HG03064 (cell line): ENCODE measurements around the gene DDX3X.
"Not testable (repeated sequence)": the region's sequence is repeated elsewhere in the genome, so short reads cannot be mapped to it uniquely, and the experiment has no call there.

Experiments
- ATAC-seq: cut with Tn5 transposase; IDR thresholded peaks from one replicate; pipeline ENCODE4 v1.9.1; 2021; ENCODE audit warnings: low read depth; ENCODE audit not compliant: unreplicated experiment

DDX3X gene

DNA sequence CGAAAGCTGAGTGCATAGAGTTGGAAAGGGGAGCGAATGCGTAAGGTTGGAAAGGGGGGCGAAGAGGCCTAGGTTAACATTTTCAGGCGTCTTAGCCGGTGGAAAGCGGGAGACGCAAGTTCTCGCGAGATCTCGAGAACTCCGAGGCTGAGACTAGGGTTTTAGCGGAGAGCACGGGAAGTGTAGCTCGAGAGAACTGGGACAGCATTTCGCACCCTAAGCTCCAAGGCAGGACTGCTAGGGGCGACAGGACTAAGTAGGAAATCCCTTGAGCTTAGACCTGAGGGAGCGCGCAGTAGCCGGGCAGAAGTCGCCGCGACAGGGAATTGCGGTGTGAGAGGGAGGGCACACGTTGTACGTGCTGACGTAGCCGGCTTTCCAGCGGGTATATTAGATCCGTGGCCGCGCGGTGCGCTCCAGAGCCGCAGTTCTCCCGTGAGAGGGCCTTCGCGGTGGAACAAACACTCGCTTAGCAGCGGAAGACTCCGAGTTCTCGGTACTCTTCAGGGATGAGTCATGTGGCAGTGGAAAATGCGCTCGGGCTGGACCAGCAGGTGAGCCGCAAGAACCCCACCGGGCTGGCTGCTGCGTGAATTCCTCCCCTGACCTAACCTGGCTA is at the start of gene DDX3X:
DDX3X (plus strand) TSS at position 419 of the 619 bp plus-strand sequence; CDS start at position 510, 91 bp downstream.
- ATAC-seq: peak; percentile 51

GRCh38 chrX:41285928-41286327 is 48.0 kb upstream of the DDX3X start:
- ATAC-seq: not testable (repeated sequence)

- ATAC-seq: no peak
Measured at GRCh38 chrX:41288641-41289040, 45.3 kb upstream of the DDX3X start.

GRCh38 chrX:41289095-41289494 is 44.9 kb upstream of the DDX3X start:
- no peak for ATAC-seq

DNA sequence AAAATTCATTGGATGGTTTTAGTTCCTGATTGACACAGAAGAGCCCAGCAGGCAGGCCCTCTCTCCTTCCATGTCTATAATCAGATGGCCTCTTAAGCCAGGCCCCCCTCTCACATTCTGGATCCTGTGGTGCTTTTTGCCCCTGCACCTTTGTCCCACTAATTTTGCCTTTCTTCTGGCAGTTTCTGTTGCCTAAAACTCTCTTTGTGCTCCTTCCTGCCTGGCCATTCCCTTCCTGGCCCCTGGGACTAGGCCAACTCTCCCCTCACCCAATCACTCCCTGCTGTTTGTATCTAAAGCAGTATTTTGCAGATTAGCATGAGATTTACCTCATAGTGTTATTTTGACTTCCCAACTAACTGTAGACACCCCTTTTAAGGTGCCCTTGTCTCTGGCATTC is 42.7 kb upstream of the DDX3X start:
- ATAC-seq: no peak

DNA sequence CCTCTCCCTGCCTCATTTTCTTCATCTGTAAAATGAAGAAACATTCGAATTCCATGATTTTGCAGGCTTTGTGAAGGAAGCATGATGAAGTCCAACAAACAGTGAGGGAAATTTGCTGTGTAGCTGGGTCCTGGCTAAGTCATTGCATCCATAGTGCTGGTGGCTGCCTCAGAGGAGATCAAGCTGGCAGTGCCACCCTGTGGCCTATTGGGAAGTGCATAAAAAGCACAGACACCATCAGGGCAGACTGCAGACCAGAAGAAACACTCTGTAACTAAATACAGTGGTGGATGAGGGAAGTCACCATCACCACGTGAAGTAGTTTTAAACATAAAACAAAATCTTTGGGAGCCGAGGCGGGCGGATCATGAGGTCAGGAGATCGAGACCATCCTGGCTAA is 40.7 kb upstream of the DDX3X start:
- ATAC-seq: no peak

DNA sequence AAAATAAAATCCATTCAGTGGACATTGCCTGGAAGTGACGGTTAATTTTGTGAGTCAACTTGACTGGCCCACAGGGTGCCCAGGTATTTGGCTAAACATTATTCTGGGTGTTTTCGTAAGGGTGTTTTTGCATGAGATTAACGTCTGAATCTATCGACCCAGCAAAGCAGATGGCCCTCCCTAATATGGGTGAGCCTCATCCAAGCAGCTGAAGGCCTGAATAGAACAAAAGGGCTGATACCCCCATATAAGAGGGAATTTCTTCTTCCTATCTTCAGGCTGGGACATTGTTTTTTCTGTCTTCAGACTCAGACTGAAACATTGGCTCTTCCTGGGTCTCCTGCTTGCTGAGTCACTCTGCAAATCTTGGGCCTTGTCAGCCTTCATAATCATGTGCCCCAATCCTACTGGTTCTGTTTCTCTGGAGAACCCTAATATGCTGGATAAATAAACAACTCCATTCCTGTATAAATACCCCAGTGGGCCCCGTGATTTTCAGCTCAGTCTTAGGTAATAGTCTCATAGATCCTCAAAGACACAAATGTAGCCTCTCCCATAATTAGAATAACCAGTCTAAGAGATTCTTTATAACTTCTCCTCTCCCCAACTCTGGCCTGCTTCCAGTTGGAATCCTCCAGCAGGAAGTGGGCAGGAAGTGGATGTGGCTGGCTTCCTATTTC is 33.1 kb upstream of the DDX3X start:
- ATAC-seq: no peak

DNA sequence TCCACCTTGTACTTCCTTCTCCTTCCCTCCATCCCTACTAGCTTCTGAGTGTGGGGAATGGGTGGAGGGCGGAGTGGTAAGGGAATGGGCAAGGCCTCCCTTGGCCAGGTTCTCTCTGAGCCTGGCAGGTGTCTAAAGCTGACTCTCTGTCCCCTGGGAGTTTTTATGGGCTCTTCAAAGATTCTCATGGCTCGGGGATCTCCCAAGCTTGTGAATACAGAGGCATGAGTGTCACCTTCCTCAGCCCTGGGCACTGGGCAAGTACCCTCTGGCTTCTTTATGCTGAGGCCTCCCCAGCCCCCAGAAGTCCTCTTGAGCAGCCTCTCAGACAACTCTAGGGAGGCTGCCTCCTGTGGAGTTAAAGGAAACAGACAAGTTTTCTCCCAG is 32.5 kb upstream of the DDX3X start:
- ATAC-seq: no peak

- no peak for ATAC-seq
Measured at GRCh38 chrX:41302370-41302769, 31.6 kb upstream of the DDX3X start.

DNA sequence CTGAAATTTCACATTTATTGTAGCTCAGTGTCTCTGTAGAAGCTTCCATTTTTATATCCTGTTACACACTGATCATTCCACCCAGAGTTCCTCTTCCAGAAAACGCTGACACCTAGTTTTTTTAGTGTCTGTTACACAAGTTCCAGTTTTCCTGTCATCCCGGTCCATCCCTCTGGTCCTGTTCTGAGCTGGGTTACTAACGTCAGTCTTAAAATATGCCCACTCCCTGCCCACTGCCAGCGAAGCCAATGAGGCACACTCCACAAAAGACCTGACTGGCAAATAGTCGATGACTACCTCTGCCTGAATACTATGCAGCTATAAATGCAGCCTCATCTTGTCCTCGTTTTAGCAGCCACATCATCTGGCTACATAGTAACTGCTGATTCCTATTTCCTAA is 30.9 kb upstream of the DDX3X start:
- ATAC-seq: no peak

GRCh38 chrX:41304178-41304577 is 29.8 kb upstream of the DDX3X start:
- no peak for ATAC-seq

GRCh38 chrX:41308884-41309647 is 24.9 kb upstream of the DDX3X start:
- no peak for ATAC-seq

- ATAC-seq: no peak
Measured at GRCh38 chrX:41312786-41313185, 21.2 kb upstream of the DDX3X start.

- no peak for ATAC-seq
Measured at GRCh38 chrX:41313419-41313818, 20.5 kb upstream of the DDX3X start.

DNA sequence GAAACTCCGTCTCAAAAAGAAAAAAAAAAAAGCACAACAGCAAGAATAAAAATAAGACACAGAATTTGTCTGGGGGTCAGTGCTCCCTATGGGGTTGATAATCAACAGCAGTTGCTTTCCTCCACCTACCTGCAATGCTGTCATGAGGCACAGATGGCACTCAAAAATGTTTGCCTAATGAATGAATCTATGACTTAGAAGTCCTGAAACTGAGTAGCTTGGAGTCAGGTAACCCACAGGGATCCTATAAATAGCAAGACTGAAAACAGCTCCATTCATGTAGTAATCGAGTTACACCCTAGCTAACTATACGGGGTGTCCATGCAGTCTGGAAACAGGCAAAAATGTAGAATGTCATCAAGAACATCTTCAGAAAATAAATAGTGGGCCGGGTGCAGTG is 19.8 kb upstream of the DDX3X start:
- no peak for ATAC-seq

DNA sequence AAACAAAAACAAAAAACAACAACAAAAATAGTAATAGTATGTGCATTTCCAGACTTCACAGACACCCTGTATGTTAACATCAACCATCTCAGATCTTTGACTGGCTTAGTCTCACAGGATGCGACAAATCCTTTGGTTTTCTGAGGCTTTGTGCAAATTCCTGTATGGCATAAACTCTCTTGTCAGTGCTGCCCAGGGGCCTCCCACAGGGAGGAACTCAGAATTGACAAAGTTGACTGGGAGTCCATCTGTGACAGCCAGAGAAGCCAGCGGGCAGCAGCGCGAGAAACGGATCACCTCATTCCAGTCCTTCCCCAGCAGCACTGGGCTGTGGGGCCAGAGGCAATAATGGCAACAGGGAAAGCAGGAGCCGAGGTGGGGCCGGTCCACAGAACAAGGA is 19.1 kb upstream of the DDX3X start:
- ATAC-seq: no peak

DNA sequence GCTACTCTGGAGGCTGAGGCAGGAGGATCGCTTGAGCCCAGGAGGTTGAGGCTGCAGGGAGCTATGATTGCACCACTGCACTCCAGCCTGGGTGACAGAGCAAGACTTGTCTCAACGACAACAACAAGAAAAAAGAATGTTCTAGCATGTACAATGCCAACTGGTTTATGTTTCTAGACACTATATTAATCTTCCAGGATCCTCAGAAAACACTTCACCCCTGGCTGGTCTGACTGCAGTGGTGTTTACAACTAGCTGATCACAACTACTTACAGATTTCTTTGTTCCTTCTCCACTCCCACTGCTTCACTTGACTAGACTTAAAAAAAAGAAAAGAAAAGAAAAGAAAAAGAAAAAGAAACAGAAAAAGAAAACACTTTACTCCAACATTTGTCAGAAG is 17.7 kb upstream of the DDX3X start:
- not testable (repeated sequence) for ATAC-seq

- ATAC-seq: no peak
Measured at GRCh38 chrX:41317477-41318208, 16.3 kb upstream of the DDX3X start.

DNA sequence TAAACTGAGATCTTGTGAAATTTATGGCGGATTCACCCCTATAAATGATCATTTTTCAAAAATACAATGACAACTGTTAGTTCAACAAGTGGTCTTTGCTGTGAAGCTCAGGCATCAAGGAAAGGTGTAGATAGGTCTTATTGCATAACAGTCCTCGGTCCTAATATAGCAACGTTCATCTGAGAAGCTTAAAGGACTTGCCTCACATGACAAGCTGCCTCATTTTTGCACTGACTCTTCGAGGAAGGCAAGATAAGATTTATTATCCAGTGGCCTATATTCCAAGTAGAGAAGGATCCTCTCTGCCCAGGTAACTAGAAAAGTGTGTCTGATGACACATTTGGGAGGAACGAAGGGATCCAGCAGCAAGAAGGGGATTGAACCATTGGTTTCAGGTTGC is 13.6 kb upstream of the DDX3X start:
- ATAC-seq: no peak

DNA sequence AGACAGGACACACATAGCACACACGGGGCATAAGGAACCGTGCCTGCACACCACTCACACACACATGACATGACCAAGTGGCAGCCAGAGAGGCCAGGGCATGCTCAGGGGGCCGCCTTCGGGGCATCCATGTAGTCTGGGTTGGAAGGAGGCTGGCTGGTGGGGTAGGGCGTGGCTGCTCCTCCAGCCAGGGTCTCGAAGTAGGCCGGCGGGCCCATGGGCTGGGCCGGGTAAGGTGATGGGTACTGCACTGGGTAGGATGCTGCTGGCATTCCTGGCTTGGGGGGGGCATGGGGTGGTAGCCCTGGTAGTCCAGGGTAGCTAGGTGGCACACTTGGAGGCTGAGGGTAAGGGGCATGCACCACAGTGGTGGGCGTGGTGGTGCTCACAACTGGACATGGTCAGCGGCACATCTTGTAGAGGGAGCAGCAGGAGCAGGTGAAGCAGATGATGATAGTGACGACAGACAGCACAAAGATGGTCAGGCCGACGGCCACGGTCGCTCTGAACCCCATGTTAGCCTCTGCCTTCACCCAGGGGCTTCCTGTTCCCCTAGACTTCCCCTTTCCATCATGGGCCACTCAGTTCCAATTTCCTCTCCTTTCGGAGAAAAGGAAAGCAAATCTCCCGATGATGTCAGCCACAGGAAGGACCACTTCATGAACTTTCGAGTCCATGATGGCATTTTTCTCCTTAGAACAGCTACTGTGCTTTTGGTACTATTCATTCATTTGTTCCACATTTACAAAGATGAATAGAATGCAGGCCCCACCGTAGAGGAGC is 10.9 kb upstream of the DDX3X start:
- ATAC-seq: no peak
